ENCODE data around the gene REEP3. TPM values are rescaled to one million over a fixed set of nuclear protein-coding genes. Genes with fewer than 3 reads are reported as not detected.

REEP3 gene
- total and polyA plus RNA-seq, 2 of the 4 experiments (the other 2 are of a cell fraction) = 11.7 to 28.9 TPM

DNA sequence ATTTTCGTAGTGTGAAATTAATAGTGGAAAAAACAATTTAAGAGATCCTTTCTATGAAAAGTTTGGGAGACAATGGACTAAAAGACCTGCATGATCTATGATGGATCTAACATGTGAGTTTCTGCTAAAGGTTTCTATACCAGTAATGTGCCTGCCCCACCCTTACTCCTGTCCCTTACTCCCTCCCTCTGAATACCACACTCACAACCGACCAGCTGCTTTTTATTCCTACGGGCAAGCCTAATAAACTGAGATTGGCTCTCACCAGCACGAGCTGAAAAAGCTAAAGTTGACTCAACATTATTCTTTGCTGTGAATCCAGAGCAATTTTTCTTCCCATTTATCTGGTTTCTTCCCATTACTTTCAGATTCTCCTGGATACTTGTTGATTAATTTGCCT lies 17.8 kb upstream of the REEP3 start:
- Histone ChIP-seq H2BK120ac (ENCODE audit: low read depth, low read length) (no peak overlapping the region), H3K14ac (replicated peaks; ENCODE audit: low read depth, low read length) (no peak overlapping the region), H3K9me3 (ENCODE audit: control insufficient read depth, insufficient read depth, low read length) (no peaks in the 10 kb centered on the region), H2BK20ac (ENCODE audit: low read depth, low read length) (no peak overlapping the region), H3K4ac (ENCODE audit: low read depth, low read length) (no peak overlapping the region), H3K23ac (ENCODE audit: low read depth, low read length) (no peak overlapping the region), H2AFZ (replicated peaks; ENCODE audit: low read length, poor library complexity) (no peak overlapping the region), H2AK9ac (replicated peaks; ENCODE audit: low read depth, low read length, poor library complexity) (no peak overlapping the region), H3K27me3 (ENCODE audit: control insufficient read depth, insufficient read depth, low read length) (no peaks in the 10 kb centered on the region), H3K27ac (ENCODE audit: insufficient read depth, low read length) (no peak overlapping the region), H4K5ac (ENCODE audit: low read depth, low read length) (no peak overlapping the region), H2BK5ac (ENCODE audit: low read depth, low read length, poor library complexity, severe bottlenecking) (no peak overlapping the region), H4K91ac (ENCODE audit: insufficient read depth, low read depth, low read length) (no peak overlapping the region), H3K9me1 (ENCODE audit: insufficient read depth, low read length) (0 out of 2 replicates have a peak, but pooled peaks cover 4% of the 10 kb centered on the region), H3K4me2 (ENCODE audit: low read depth, low read length) (no peak overlapping the region), H3K4me1 (ENCODE audit: control insufficient read depth, insufficient read depth, low read length) (0 out of 2 replicates have a peak, but pooled peaks cover 3% of the 10 kb centered on the region), H2BK15ac (ENCODE audit: low read depth, low read length) (no peak overlapping the region), H3K79me1 (ENCODE audit: low read depth in 1 of 2, low read length in 2 of 2) (peaks cover 30 to 65% of the 10 kb centered on the region in 2 experiments), H4K8ac (ENCODE audit: low read depth in 2 of 2, low read length in 2 of 2) (no peak overlapping the region), H2AK5ac (ENCODE audit: low read depth, low read length) (no peak overlapping the region), H3K18ac (ENCODE audit: low read depth, low read length) (no peak overlapping the region), H4K20me1 (ENCODE audit: insufficient read depth, low read length) (peaks cover 12% of the 10 kb centered on the region), H3K9ac (ENCODE audit: low read depth, low read length) (no peak overlapping the region), H3K4me3 (ENCODE audit: insufficient read depth, low read depth, low read length) (no peak overlapping the region), H3K56ac (ENCODE audit: extremely low read depth, insufficient read depth, low read length) (no peak overlapping the region), H3K36me3 (ENCODE audit: control insufficient read depth, insufficient read depth, low read length) (no peaks in the 10 kb centered on the region)
- ChIA-PET POLR2A (ENCODE audit: unreplicated experiment) (no interaction called here), CTCF (interaction anchor here (0.6 kb wide), 1 partner anchor 1408 kb away, joined by 3 read pairs; no protein-coding TSS in a partner anchor)
- intact Hi-C loops (cut with micrococcal nuclease) (no loop called here), dilution Hi-C loops (cut with HindIII; ENCODE audit: low sequenced_read_pairs, unreplicated experiment) (no loop called here), in situ Hi-C loops (cut with MboI; ENCODE audit: low sequenced_read_pairs) (no loop called here)
- no TSS peak for BruUV-seq (replicated peaks)
- DNase-seq (no peak), ATAC-seq (ENCODE audit: low read depth) (no peak)
- WGBS, 2 experiments (ENCODE audit: extremely low coverage in 2 of 2, insufficient read length in 1 of 2) = 83% methylated on average over 4 of the region's 4 CpGs; no CpG with 5 or more reads in 1 of the 2 experiments
- TF ChIP-seq, protein P1, sequence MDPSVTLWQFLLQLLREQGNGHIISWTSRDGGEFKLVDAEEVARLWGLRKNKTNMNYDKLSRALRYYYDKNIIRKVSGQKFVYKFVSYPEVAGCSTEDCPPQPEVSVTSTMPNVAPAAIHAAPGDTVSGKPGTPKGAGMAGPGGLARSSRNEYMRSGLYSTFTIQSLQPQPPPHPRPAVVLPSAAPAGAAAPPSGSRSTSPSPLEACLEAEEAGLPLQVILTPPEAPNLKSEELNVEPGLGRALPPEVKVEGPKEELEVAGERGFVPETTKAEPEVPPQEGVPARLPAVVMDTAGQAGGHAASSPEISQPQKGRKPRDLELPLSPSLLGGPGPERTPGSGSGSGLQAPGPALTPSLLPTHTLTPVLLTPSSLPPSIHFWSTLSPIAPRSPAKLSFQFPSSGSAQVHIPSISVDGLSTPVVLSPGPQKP (IDR thresholded peaks at IDR 0.05; ENCODE audit: borderline replicate concordance, low read depth, low read length) = no peak
- TF ChIP-seq RAD21 (IDR thresholded peaks at IDR 0.05; ENCODE audit: low read length) (no peak), NFE2L2 (IDR thresholded peaks at IDR 0.05; ENCODE audit: low read depth, low read length) (no peak), BHLHE40 (IDR thresholded peaks at IDR 0.05; ENCODE audit: low read depth, low read length) (no peak), MXI1 (IDR thresholded peaks at IDR 0.05; ENCODE audit: borderline replicate concordance, low read depth, low read length) (no peak), RCOR1 (IDR thresholded peaks at IDR 0.05; ENCODE audit: insufficient replicate concordance, low read length) (no peak)

All from IMR-90 (cell line).